Coronary artery (tissue), 2 donors: Measurements from ENCODE around the gene CNPY3.
"Not testable (repeated sequence)": the region's sequence is repeated elsewhere in the genome, so short reads cannot be mapped to it uniquely, and the experiment has no call there.

Experiments
- DNase-seq: peaks from one replicate; pipeline ENCODE4 v3.0.0-alpha.2; 2017; ENCODE audit warnings: low spot score
- H3K27ac ChIP-seq, 2 donors: fragments of 200-600 bp; sonication (generic); one replicate each; pipeline ENCODE4 v1.5.1; 2016 to 2019
- H3K4me3 ChIP-seq: fragments of 200-600 bp; sonication (generic); 2 replicates; pipeline ENCODE4 v1.5.1; 2016; ENCODE audit warnings: mild to moderate bottlenecking, moderate library complexity
- CTCF ChIP-seq: fragments of 200-600 bp; sonication (generic); IDR thresholded peaks from one replicate; pipeline ENCODE4 v1.5.1; 2019; ENCODE audit warnings: antibody characterized with exemption

Gene CNPY3

GRCh38 chr6:42896178-42896719 is 33.0 kb upstream of the CNPY3 start:
- H3K4me3 ChIP-seq, result no peak overlapping the region
- DNase-seq, result no peak
- no peak for TF ChIP-seq CTCF
- H3K27ac ChIP-seq, result no peak overlapping the region

- DNase-seq, result no peak
- H3K27ac ChIP-seq, result no peak overlapping the region
These were observed 30.4 kb upstream of the CNPY3 start for GRCh38 chr6:42898891-42899361.

GRCh38 chr6:42899871-42900270 is 29.4 kb upstream of the CNPY3 start:
- peak overlapping the region in 1 of 2 donors; percentile 9 for H3K27ac ChIP-seq
- H3K4me3 ChIP-seq, result no peak overlapping the region
- DNase-seq, result no peak
- TF ChIP-seq CTCF, result no peak

More at GRCh38 chr6:42898891-42899361, 30.4 kb upstream of the CNPY3 start:
- no peak overlapping the region for H3K4me3 ChIP-seq
- TF ChIP-seq CTCF, result peak; percentile 74

GRCh38 chr6:42901538-42901957 is 27.7 kb upstream of the CNPY3 start:
- peak; percentile 77 for DNase-seq
- Histone ChIP-seq H3K27ac (no peak overlapping the region), H3K4me3 (no peak overlapping the region)
- TF ChIP-seq CTCF, result peak; percentile 84

GRCh38 chr6:42902429-42903263 is 26.6 kb upstream of the CNPY3 start:
- DNase-seq, H3K27ac ChIP-seq, H3K4me3 ChIP-seq: not testable (repeated sequence)

- no peak for TF ChIP-seq CTCF
- Histone ChIP-seq H3K4me3 (no peak overlapping the region), H3K27ac (no peak overlapping the region)
- no peak for DNase-seq
These were observed 24.8 kb upstream of the CNPY3 start for GRCh38 chr6:42904467-42904866.

- H3K4me3 ChIP-seq, result no peak overlapping the region
- DNase-seq, result no peak
- H3K27ac ChIP-seq, result no peak overlapping the region
- no peak for TF ChIP-seq CTCF
These were observed 21.9 kb upstream of the CNPY3 start for GRCh38 chr6:42907336-42907735.
